ENCODE measurements around the gene FGD3.

- no peak for TF ChIP-seq EZH2phosphoT487 (conservative IDR thresholded peaks at IDR 0.05; ENCODE audit: low read length)
- TF ChIP-seq, protein P1, sequence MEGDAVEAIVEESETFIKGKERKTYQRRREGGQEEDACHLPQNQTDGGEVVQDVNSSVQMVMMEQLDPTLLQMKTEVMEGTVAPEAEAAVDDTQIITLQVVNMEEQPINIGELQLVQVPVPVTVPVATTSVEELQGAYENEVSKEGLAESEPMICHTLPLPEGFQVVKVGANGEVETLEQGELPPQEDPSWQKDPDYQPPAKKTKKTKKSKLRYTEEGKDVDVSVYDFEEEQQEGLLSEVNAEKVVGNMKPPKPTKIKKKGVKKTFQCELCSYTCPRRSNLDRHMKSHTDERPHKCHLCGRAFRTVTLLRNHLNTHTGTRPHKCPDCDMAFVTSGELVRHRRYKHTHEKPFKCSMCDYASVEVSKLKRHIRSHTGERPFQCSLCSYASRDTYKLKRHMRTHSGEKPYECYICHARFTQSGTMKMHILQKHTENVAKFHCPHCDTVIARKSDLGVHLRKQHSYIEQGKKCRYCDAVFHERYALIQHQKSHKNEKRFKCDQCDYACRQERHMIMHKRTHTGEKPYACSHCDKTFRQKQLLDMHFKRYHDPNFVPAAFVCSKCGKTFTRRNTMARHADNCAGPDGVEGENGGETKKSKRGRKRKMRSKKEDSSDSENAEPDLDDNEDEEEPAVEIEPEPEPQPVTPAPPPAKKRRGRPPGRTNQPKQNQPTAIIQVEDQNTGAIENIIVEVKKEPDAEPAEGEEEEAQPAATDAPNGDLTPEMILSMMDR (IDR thresholded peaks at IDR 0.05; ENCODE audit: insufficient read depth, low read length, poor library complexity, severe bottlenecking): peak; percentile 47
These were observed 88.6 kb downstream of the FGD3 start for GRCh38 chr9:93035821-93036351.

All from SU-DHL-6 (cell line).